Stimulated activated CD8-positive, alpha-beta memory T cell treated with anti-CD3 and anti-CD28 coated beads, Interleukin-15, amount 100 ng/mL, for 1 hour (primary cell): ENCODE measurements around the gene KLHL40.

ENCODE experiments used
- DNase-seq: peaks from one replicate; pipeline ENCODE4 v3.0.0-alpha.2; 2020; ENCODE audit warnings: low read depth

Gene KLHL40

GRCh38 chr3:42689421-42690014, 4.2 kb downstream of the KLHL40 start:
- DNase-seq, result no peak

GRCh38 chr3:42690191-42690590, 4.9 kb downstream of the KLHL40 start:
- DNase-seq, result no peak

- DNase-seq, result no peak
Observed at GRCh38 chr3:42690766-42691680, 5.7 kb downstream of the KLHL40 start.

- DNase-seq, result no peak
Observed at GRCh38 chr3:42691816-42692666, 6.7 kb downstream of the KLHL40 start.

GRCh38 chr3:42692667-42693529, 7.6 kb downstream of the KLHL40 start:
- DNase-seq, result no peak

- DNase-seq, result no peak
Observed at GRCh38 chr3:42693530-42693930, 8.2 kb downstream of the KLHL40 start.

- DNase-seq, result no peak
Observed at GRCh38 chr3:42694366-42694765, 9.0 kb downstream of the KLHL40 start.

- no peak for DNase-seq
Observed at GRCh38 chr3:42696356-42697288, 11.3 kb downstream of the KLHL40 start.

GRCh38 chr3:42697289-42698051, 12.1 kb downstream of the KLHL40 start:
- DNase-seq, result no peak

GRCh38 chr3:42698216-42698910, 13.0 kb downstream of the KLHL40 start:
- DNase-seq, result no peak

- no peak for DNase-seq
Observed at GRCh38 chr3:42698911-42699230, 13.5 kb downstream of the KLHL40 start.

- DNase-seq, result no peak
Observed at GRCh38 chr3:42699511-42699971, 14.2 kb downstream of the KLHL40 start.

- DNase-seq, result no peak
Observed at GRCh38 chr3:42700366-42701288, 15.3 kb downstream of the KLHL40 start.

- DNase-seq, result peak; percentile 8
Observed at GRCh38 chr3:42701371-42702065, 16.2 kb downstream of the KLHL40 start.

- no peak for DNase-seq
Observed at GRCh38 chr3:42702066-42702951, 17.0 kb downstream of the KLHL40 start, which contains the start of gene HHATL. Gene HHATL (minus strand): TSS chr3:42702798. CDS start chr3:42700826, 1,972 bp downstream.
